IMR-90 (cell line): ENCODE measurements around the gene ROR2. TPM values are rescaled to one million over a fixed set of nuclear protein-coding genes. Genes with fewer than 3 reads are reported as not detected.

ENCODE experiments used
- ATAC-seq: fragments of 200-7000 bp; cut with Tn5 transposase; 2 replicates; pipeline ENCODE4 v1.9.1; 2020; ENCODE audit warnings: low read depth, mild to moderate bottlenecking, moderate library complexity
- BruUV-seq: library from RNA; stranded (reverse); fragments of 400-500 nt; replicated peaks from 2 replicates; lab custom pipeline; 2021; lab: Mats Ljungman, UMichigan
- CTCF ChIA-PET: fragments of 300-600 bp; formaldehyde crosslinking; extraction: SDS; loops from one replicate; lab custom pipeline; 2021; ENCODE audit warnings: antibody characterized with exemption; lab: Yijun Ruan, JAX
- POLR2A ChIA-PET: fragments of 300-600 bp; sonication (Branson Sonifier 250); formaldehyde crosslinking; loops from one replicate; lab custom pipeline; 2022; ENCODE audit warnings: antibody characterized with exemption; ENCODE audit not compliant: unreplicated experiment; lab: Charles Lee
- DNase-seq: peaks from one replicate; pipeline ENCODE4 v3.0.0; 2013
- H2AFZ ChIP-seq: replicated peaks from 2 replicates; pipeline ENCODE3; 2013; ENCODE audit warnings: low read length, mild to moderate bottlenecking; ENCODE audit not compliant: poor library complexity
- H2AK5ac ChIP-seq: 2 replicates; pipeline ENCODE4 v1.6.1; 2013; ENCODE audit warnings: low read depth, low read length, inconsistent platforms
- H2AK9ac ChIP-seq: replicated peaks from 2 replicates; pipeline ENCODE3; 2013; ENCODE audit warnings: mild to moderate bottlenecking, low read depth, low read length, moderate library complexity; ENCODE audit not compliant: poor library complexity
- H2BK120ac ChIP-seq: 2 replicates; pipeline ENCODE4 v1.6.1; 2013; ENCODE audit warnings: low read depth, low read length, inconsistent platforms
- H2BK15ac ChIP-seq: 3 replicates; pipeline ENCODE4 v1.6.1; 2013; ENCODE audit warnings: low read depth, low read length, inconsistent platforms
- H2BK20ac ChIP-seq: 2 replicates; pipeline ENCODE4 v1.6.1; 2013; ENCODE audit warnings: low read depth, mild to moderate bottlenecking, inconsistent platforms, low read length, moderate library complexity
- H2BK5ac ChIP-seq: 2 replicates; pipeline ENCODE4 v1.6.1; 2013; ENCODE audit warnings: mild to moderate bottlenecking, low read depth, low read length, inconsistent platforms; ENCODE audit not compliant: poor library complexity, severe bottlenecking
- H3K14ac ChIP-seq: replicated peaks from 2 replicates; pipeline ENCODE4 v1.6.1; 2013; ENCODE audit warnings: low read depth, low read length, inconsistent platforms
- H3K18ac ChIP-seq: 2 replicates; pipeline ENCODE4 v1.6.1; 2013; ENCODE audit warnings: low read depth, low read length, control low read depth
- H3K23ac ChIP-seq: 2 replicates; pipeline ENCODE4 v1.6.1; 2013; ENCODE audit warnings: low read depth, low read length, inconsistent platforms
- H3K27ac ChIP-seq: 2 replicates; pipeline ENCODE4 v1.5.1; 2013; ENCODE audit warnings: mild to moderate bottlenecking, control low read depth, low read length; ENCODE audit not compliant: insufficient read depth
- H3K27me3 ChIP-seq: 2 replicates; pipeline ENCODE4 v1.6.1; 2013; ENCODE audit warnings: low read length; ENCODE audit not compliant: control insufficient read depth, insufficient read depth
- H3K36me3 ChIP-seq: 2 replicates; pipeline ENCODE4 v1.6.1; 2013; ENCODE audit warnings: low read length, mixed read lengths; ENCODE audit not compliant: control insufficient read depth, insufficient read depth
- H3K4ac ChIP-seq: 2 replicates; pipeline ENCODE4 v1.6.1; 2013; ENCODE audit warnings: low read depth, low read length, inconsistent platforms
- H3K4me1 ChIP-seq: 2 replicates; pipeline ENCODE4 v1.6.1; 2013; ENCODE audit warnings: low read length, mixed read lengths; ENCODE audit not compliant: control insufficient read depth, insufficient read depth
- H3K4me2 ChIP-seq: 2 replicates; pipeline ENCODE4 v1.6.1; 2013; ENCODE audit warnings: low read depth, mild to moderate bottlenecking, control low read depth, low read length, moderate library complexity
- H3K4me3 ChIP-seq: 2 replicates; pipeline ENCODE4 v1.5.1; 2013; ENCODE audit warnings: low read depth, mild to moderate bottlenecking, control low read depth, low read length, moderate library complexity; ENCODE audit not compliant: insufficient read depth
- H3K56ac ChIP-seq: 2 replicates; pipeline ENCODE4 v1.6.1; 2013; ENCODE audit warnings: low read length, inconsistent platforms; ENCODE audit not compliant: insufficient read depth; ENCODE audit errors: extremely low read depth
- H3K79me1 ChIP-seq, 2 experiments: 2 replicates each; pipeline ENCODE4 v1.6.1; 2013; ENCODE audit warnings: low read length in 2 of 2, inconsistent platforms in 1 of 2, low read depth in 1 of 2
- H3K9ac ChIP-seq: 2 replicates; pipeline ENCODE4 v1.6.1; 2013; ENCODE audit warnings: low read depth, low read length, control low read depth
- H3K9me1 ChIP-seq: 2 replicates; pipeline ENCODE4 v1.6.1; 2013; ENCODE audit warnings: low read length, inconsistent platforms; ENCODE audit not compliant: insufficient read depth
- H3K9me3 ChIP-seq: 2 replicates; pipeline ENCODE4 v1.6.1; 2013; ENCODE audit warnings: low read length; ENCODE audit not compliant: control insufficient read depth, insufficient read depth
- H4K20me1 ChIP-seq: 2 replicates; pipeline ENCODE4 v1.6.1; 2013; ENCODE audit warnings: low read length, inconsistent platforms; ENCODE audit not compliant: insufficient read depth
- H4K5ac ChIP-seq: 2 replicates; pipeline ENCODE4 v1.6.1; 2013; ENCODE audit warnings: mild to moderate bottlenecking, low read depth, low read length, control low read depth
- H4K8ac ChIP-seq, 2 experiments: 2 replicates each; pipeline ENCODE4 v1.6.1; 2013; ENCODE audit warnings: low read depth in 2 of 2, low read length in 2 of 2, control low read depth in 1 of 2, inconsistent platforms in 1 of 2
- H4K91ac ChIP-seq: 2 replicates; pipeline ENCODE4 v1.6.1; 2013; ENCODE audit warnings: low read depth, low read length, inconsistent platforms; ENCODE audit not compliant: insufficient read depth
- BHLHE40 ChIP-seq: fragments of 150-350 bp; IDR thresholded peaks from 2 replicates; pipeline ENCODE4 v1.6.1; 2016; ENCODE audit warnings: mild to moderate bottlenecking, low read depth, low read length
- CEBPB ChIP-seq: IDR thresholded peaks from 2 replicates; pipeline ENCODE4 v1.6.1; 2012; ENCODE audit warnings: low read depth, low read length, improper control_type of control experiment
- CHD1 ChIP-seq: IDR thresholded peaks from 2 replicates; pipeline ENCODE4 v1.6.1; 2012; ENCODE audit warnings: low read depth, low read length, improper control_type of control experiment
- CTCF ChIP-seq: conservative IDR thresholded peaks from 2 replicates; pipeline ENCODE4 v1.5.1; 2012; ENCODE audit warnings: mild to moderate bottlenecking, low read depth, low read length, improper control_type of control experiment
- ELK1 ChIP-seq: fragments of 150-350 bp; IDR thresholded peaks from 2 replicates; pipeline ENCODE4 v1.6.1; 2016; ENCODE audit warnings: low read depth, mild to moderate bottlenecking, low read length, moderate library complexity, borderline replicate concordance
- FOS ChIP-seq: fragments of 150-350 bp; IDR thresholded peaks from 2 replicates; pipeline ENCODE4 v1.6.1; 2016; ENCODE audit warnings: low read depth, low read length
- MAFK ChIP-seq: IDR thresholded peaks from 2 replicates; pipeline ENCODE4 v1.6.1; 2012; ENCODE audit warnings: low read depth, low read length, improper control_type of control experiment
- MAZ ChIP-seq: IDR thresholded peaks from 2 replicates; pipeline ENCODE4 v1.6.1; 2012; ENCODE audit warnings: low read depth, mild to moderate bottlenecking, low read length, improper control_type of control experiment, moderate library complexity, borderline replicate concordance
- MXI1 ChIP-seq: IDR thresholded peaks from 2 replicates; pipeline ENCODE4 v1.6.1; 2012; ENCODE audit warnings: low read depth, mild to moderate bottlenecking, low read length, moderate library complexity, borderline replicate concordance
- NFE2L2 ChIP-seq: fragments of 150-350 bp; IDR thresholded peaks from 2 replicates; pipeline ENCODE4 v1.6.1; 2016; ENCODE audit warnings: low read depth, mild to moderate bottlenecking, low read length
- POLR2A ChIP-seq: IDR thresholded peaks from 2 replicates; pipeline ENCODE4 v1.6.1; 2012; ENCODE audit warnings: mild to moderate bottlenecking, low read depth, low read length
- RAD21 ChIP-seq: IDR thresholded peaks from 2 replicates; pipeline ENCODE4 v1.6.1; 2012; ENCODE audit warnings: low read length, improper control_type of control experiment
- RCOR1 ChIP-seq: IDR thresholded peaks from 2 replicates; pipeline ENCODE4 v1.6.1; 2012; ENCODE audit warnings: mild to moderate bottlenecking, low read length, improper control_type of control experiment; ENCODE audit not compliant: insufficient replicate concordance
- RFX5 ChIP-seq: IDR thresholded peaks from 2 replicates; pipeline ENCODE4 v1.8.0; 2012; ENCODE audit warnings: low read depth, mild to moderate bottlenecking, low read length, moderate library complexity
- SMC3 ChIP-seq: fragments of 150-350 bp; IDR thresholded peaks from 2 replicates; pipeline ENCODE4 v1.6.1; 2016; ENCODE audit warnings: low read depth, mild to moderate bottlenecking, antibody characterized with exemption, low read length, moderate library complexity
- WGBS, 2 experiments: methylation state at CpG; one replicate each; pipeline versions ENCODE4 v1.1.5 to v1.1.7; 2013; ENCODE audit warnings: missing lambda C conversion rate in 2 of 2; ENCODE audit not compliant: insufficient read length in 1 of 2; ENCODE audit errors: extremely low coverage in 2 of 2; 5-methylcytosine and 5-hydroxymethylcytosine counted together
- dilution Hi-C: fragments of 300-500 bp; cut with HindIII; formaldehyde crosslinking; loops from one replicate; pipeline ENCODE4 v1.14.3; 2018; ENCODE audit warnings: low sequenced_read_pairs; ENCODE audit not compliant: unreplicated experiment
- in situ Hi-C: fragments of 300-500 bp; cut with MboI; formaldehyde crosslinking; loops from 3 replicates; pipeline ENCODE4 v1.14.3; 2019; ENCODE audit warnings: low sequenced_read_pairs, inconsistent platforms, mixed read lengths
- intact Hi-C: fragments of 100-400 bp; cut with micrococcal nuclease; formaldehyde crosslinking; loops from 2 replicates; pipeline ENCODE4 v1.10.0; 2022
- polyA plus RNA-seq, 3 experiments: library from polyadenylated mRNA; depleted of rRNA; stranded (reverse); fragments of >200 nt; gene quantifications; 2 replicates each; pipeline ENCODE4 v1.2.3, GENCODE V29; 2012; ENCODE audit warnings: low replicate concordance in 1 of 3
- total RNA-seq: library from RNA; depleted of rRNA; stranded (reverse); fragments of >200 nt; gene quantifications from 2 replicates; pipeline ENCODE4 v1.2.3, GENCODE V29; 2012
- TF ChIP-seq, protein P1 (sequence below): fragments of 150-350 bp; IDR thresholded peaks from 2 replicates; pipeline ENCODE4 v1.6.1; 2017; ENCODE audit warnings: mild to moderate bottlenecking, antibody characterized with exemption, low read length, low read depth

Gene ROR2
- total and polyA plus RNA-seq, 2 of the 4 experiments (the other 2 are of a cell fraction), result 2.3 to 4.8 TPM

GRCh38 chr9:91840882-91841281, 109.1 kb downstream of the ROR2 start:
- ChIA-PET CTCF (no interaction called here), POLR2A (no interaction called here)
- Histone ChIP-seq H4K20me1 (peaks cover 8% of the 10 kb centered on the region; the same call in 1 of the 2 replicates), H2AFZ (no peak overlapping the region), H3K14ac (no peak overlapping the region), H3K4me2 (no peak overlapping the region), H3K27ac (no peak overlapping the region), H4K8ac (no peak overlapping the region), H2BK20ac (no peak overlapping the region), H3K79me1 (peaks cover 0 to 3% of the 10 kb centered on the region in 2 experiments; a peak in 1 of 4 replicates), H2AK5ac (no peak overlapping the region), H2BK5ac (no peak overlapping the region), H4K5ac (no peak overlapping the region), H2BK120ac (no peak overlapping the region), H3K27me3 (no peaks in the 10 kb centered on the region; the same call in 1 of the 2 replicates), H4K91ac (no peak overlapping the region), H2BK15ac (no peak overlapping the region), H3K18ac (no peak overlapping the region), H3K36me3 (no peaks in the 10 kb centered on the region), H3K9ac (no peak overlapping the region), H3K4me1 (peaks cover 23% of the 10 kb centered on the region; the same call in 1 of the 2 replicates), H3K23ac (no peak overlapping the region), H3K4ac (no peak overlapping the region), H3K4me3 (no peak overlapping the region), H2AK9ac (no peak overlapping the region), H3K56ac (no peak overlapping the region), H3K9me1 (no peaks in the 10 kb centered on the region; the same call in 1 of the 2 replicates), H3K9me3 (no peaks in the 10 kb centered on the region)
- DNase-seq, result no peak
- WGBS, 2 experiments, result no CpG with 5 or more reads among the region's 6 CpGs
- ATAC-seq, result no peak
- BruUV-seq, result no TSS peak
- dilution Hi-C loops (no loop called here), in situ Hi-C loops (no loop called here), intact Hi-C loops (no loop called here)
- no peak for TF ChIP-seq ELK1
- TF ChIP-seq CEBPB, result no peak
- TF ChIP-seq CTCF, result no peak
- no peak for TF ChIP-seq NFE2L2
- TF ChIP-seq RCOR1, result no peak
- TF ChIP-seq POLR2A, result no peak
- TF ChIP-seq BHLHE40, result no peak
- TF ChIP-seq SMC3, result no peak
- TF ChIP-seq, protein P1, sequence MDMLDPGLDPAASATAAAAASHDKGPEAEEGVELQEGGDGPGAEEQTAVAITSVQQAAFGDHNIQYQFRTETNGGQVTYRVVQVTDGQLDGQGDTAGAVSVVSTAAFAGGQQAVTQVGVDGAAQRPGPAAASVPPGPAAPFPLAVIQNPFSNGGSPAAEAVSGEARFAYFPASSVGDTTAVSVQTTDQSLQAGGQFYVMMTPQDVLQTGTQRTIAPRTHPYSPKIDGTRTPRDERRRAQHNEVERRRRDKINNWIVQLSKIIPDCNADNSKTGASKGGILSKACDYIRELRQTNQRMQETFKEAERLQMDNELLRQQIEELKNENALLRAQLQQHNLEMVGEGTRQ, result no peak
- TF ChIP-seq CHD1, result no peak
- no peak for TF ChIP-seq MAZ
- no peak for TF ChIP-seq FOS
- TF ChIP-seq RAD21, result no peak
- TF ChIP-seq RFX5, result no peak
- TF ChIP-seq MAFK, result no peak
- no peak for TF ChIP-seq MXI1
